COLO668 (cell line): ENCODE measurements around the gene WRAP53.

Experiments used
- DNase-seq: peaks from one replicate; lab custom pipeline; 2025; ENCODE audit not compliant: unreplicated experiment; lab: John Stamatoyannopoulos, UW

WRAP53 gene

DNA sequence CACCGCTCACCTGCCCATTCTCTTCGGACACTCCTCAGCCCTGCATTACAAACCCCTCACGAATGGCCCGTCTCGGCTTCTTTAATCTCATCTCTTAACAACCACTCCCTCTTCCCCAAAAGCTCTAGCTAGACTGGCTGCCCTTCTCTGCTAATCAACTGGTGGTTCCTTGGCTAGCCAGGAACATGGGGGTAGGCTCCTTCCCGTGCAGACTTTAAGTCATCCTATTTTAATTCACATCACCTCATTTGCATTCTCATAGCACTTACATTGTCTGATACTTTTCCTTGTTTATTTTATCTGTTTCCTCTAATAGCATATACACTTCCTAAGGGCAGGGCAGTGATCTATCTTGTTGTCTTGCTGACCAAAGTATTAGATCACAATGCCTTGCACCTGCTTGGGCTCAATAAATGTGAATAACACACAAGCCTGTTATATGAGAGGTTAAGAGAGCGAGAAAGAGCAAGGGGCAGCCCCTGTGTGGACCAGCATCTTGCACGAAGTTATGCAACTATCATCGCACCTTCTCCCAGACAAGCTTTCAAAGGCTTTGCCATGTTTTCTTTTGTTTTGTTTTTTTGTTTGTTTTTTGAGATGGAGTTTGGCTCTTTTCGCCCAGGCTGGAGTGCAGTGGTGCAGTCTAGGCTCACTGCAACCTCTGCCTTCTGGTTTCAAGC lies 10.7 kb upstream of the WRAP53 start:
- no peak for DNase-seq

DNA sequence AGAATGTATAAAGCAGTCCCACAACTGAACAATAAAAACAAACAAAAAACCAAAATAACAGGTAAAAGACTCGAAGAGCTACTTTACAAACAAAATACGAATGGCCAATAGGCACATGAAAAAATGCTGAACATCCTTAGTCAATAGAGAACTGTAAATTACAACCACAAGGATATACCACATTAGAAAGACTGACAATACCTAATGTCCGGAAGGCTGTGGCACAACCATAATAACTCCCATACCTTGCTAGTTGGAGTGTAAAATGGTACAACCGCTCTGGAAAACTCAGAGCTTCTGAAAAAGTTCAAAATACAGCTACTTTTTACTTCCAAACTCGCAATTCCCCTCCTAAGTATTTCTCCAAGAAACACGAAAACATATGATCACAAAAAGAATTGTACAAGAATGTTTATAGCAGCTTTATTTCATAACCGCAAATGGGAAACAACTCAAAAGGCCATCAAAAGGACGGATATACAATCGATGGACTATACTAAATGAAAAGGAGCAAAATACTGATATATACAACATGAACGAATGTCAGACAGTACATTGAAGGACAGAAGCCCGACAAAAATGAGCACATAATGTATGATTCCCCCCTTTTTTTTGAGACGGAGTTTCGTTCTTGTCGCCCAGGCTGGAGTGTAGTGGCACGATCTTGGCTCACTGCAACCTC lies 3.3 kb upstream of the WRAP53 start:
- no peak for DNase-seq

DNA sequence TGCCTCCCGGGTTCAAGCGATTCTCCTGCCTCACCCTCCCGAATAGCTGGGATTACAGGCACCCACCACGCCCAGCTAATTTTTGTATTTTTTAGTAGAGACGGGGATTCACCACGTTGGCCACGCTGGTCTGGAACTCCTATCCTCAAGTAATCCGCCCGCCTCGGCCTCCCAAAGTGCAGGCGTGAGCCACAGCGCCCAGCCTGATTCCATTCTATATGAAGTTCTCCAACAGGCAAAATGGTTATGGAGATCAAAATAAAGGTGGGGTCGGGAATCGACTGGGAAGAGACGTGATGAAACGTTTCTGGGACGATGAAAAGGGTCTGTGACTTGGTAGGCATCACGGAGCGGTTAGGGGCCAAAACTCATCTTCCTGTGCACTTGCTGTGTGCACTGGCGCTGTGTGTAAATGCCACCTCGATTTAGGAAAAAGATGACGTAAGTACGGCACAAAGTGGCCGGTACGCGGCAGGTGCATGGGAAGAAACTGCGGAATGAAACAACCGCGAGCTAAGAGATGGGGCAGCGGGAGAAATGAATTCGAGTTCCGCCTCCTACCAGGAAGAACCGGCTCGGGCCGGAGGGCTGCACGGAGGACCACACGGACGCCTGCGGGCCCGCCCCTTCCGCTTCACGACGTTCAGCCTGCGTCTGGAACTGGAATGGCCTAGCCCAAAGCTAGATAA lies 2.6 kb upstream of the WRAP53 start:
- peak; percentile 88 for DNase-seq

DNA sequence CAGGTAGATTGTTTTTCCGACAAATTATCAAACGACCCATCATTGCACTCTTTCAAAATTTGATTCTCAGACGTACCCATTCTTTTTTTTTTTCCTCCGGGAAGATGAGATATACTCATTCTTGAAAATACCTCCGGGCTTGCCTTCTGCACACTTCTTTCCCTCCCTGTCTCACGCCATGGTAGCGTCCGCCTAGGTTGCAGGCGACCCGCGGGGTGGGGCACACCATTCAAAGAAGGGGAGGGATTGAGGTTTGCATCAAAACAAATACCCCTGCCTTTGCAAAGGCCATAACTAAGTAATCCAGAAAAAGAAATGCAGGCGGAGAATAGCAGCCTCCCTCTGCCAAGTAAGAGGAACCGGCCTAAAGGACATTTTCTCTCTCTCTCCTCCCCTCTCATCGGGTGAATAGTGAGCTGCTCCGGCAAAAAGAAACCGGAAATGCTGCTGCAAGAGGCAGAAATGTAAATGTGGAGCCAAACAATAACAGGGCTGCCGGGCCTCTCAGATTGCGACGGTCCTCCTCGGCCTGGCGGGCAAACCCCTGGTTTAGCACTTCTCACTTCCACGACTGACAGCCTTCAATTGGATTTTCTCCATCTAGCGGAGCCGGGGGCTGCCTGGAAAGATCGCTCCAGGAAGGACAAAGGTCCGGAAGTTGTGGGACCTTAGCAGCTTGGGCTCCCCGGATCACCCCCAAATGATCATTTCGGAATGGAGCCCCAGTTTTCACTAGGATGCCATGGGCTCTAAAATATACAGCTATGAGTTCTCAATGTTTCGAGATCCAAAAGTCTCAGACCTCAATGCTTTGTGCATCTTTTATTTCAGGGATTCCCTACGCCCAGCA lies 1.8 kb upstream of the WRAP53 start:
- DNase-seq = peak; percentile 76

DNA sequence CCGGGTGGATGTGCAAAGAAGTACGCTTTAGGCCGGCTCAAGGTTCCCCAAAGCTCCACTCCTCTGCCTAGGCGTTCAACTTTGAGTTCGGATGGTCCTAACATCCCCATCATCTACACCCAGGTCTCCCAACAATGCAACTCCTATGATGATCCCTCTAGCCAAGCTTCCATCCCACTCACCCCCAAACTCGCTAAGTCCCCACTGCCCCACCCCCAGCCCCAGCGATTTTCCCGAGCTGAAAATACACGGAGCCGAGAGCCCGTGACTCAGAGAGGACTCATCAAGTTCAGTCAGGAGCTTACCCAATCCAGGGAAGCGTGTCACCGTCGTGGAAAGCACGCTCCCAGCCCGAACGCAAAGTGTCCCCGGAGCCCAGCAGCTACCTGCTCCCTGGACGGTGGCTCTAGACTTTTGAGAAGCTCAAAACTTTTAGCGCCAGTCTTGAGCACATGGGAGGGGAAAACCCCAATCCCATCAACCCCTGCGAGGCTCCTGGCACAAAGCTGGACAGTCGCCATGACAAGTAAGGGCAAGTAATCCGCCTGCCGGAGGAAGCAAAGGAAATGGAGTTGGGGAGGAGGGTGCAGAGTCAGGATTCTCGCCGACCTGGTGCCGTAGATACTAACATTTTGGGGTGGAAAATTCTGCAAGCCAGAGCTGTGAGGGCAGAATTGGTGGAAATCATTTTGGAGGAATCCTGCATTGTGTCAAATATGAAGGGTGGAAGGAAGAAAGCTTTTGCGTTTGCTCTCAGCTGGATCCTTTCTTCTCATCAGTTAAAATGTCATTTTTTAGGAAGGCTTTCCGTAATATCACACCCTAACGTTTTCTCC lies 987 bp upstream of the WRAP53 start, which contains the start of gene TP53:
Gene TP53, minus strand, starts transcription at position 419 of the 836 bp plus-strand sequence. CDS start 10,896 bp downstream, outside the sequence.
- DNase-seq = peak; percentile 78

DNA sequence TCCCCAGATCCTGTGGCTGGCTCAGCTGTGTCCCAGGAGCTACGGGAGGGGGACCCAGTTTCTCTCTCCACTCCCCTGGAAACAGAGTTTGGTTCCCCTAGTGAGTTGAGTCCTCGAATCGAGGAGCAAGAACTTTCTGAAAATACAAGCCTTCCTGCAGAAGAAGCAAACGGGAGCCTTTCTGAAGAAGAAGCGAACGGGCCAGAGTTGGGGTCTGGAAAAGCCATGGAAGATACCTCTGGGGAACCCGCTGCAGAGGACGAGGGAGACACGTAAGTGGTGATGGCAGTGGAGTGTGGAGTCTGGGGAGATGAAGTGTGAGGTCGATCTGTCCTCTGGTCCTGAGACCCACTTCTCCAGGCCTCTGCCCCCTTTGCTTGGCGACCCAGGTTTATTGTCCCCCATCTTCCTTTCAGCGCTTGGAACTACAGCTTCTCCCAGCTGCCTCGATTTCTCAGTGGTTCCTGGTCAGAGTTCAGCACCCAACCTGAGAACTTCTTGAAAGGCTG lies 585 bp downstream of the WRAP53 start:
- DNase-seq = no peak

DNA sequence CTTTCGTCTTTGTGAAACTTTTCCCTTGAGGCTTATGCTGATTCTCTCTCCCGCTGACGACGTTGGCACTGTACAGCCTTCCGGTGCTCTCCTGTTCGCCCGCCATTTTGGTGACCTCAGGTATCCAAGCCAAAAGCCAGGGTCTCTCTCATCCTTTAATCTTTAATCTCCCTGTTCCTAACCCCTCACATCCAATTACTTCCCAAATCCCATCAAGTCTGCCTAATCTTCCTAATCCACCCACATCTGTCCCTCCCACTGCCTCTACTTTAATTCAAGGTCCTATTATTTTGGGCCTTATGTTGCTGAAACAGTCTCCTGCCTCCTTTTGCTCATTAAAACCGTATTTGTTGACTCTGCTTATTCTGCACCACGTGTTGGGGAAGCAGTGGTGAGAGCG lies 7.3 kb downstream of the WRAP53 start:
- no peak for DNase-seq

DNA sequence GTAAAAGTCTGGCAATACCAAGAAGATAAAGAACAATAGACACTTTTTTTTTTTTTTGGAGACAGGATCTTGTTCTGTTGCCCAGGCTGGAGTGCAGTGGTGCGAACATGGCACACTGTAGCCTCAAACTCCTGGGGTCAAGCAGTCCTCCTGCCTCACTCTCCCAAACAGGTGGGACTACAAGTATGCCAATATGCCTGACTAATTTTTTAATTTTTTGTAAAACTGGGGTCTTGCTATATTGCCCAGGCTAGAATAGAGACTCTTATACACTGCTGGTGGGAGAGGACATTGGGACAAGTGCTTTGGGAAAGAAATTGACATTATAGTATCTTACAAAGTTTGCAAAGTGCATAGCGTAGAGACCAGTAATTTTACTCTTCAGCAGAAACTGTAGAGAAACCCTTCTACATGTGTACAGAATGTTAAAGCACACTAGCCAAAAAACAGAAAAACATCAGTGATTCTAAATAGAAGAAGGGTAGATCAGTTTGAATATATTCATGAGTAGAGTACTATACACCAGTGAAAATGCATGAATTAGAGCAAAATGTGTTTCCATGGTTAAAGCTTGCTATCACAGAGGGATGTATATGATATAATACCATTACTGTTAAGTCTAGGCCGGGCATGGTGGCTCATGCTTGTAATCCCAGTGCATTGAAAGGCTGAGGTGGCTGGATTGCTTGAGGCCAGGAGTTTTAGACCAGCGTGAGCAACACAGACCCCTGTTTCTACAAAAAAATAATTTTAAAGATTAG lies 9.7 kb downstream of the WRAP53 start:
- DNase-seq = no peak

DNA sequence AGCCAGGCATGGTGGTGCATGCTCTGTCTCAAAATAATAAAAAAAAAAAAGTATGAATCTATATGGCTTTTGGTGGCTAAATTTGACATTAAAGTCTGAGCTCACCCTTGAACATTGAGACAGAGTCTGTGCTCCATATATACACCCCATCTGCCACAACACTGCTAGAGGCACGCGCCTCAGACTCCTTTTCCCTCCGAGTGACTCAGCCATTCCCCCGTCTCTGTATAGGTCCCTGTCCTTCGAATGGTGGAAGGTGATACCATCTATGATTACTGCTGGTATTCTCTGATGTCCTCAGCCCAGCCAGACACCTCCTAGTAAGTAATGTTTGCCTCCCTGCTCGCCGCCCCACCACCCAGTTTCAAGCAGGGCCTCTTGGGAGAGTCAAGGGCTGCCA lies 12.2 kb downstream of the WRAP53 start:
- no peak for DNase-seq

DNA sequence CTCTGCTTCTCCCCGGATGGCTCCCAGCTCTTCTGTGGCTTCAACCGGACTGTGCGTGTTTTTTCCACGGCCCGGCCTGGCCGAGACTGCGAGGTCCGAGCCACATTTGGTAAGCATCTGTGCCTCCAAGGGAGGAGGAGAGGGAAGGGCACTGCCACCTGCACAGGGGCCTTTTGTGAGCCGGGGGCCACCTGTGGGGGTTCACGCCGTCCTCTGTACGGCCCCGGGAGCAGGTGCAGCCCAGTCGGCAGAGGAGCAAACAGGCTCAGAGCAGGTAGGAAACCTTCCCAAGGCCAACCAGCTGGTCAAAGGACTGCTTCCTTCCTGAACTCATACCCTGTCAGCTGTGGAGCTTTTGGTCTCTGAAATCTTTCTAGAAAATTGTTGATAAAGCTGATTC lies 13.4 kb downstream of the WRAP53 start:
- no peak for DNase-seq

DNA sequence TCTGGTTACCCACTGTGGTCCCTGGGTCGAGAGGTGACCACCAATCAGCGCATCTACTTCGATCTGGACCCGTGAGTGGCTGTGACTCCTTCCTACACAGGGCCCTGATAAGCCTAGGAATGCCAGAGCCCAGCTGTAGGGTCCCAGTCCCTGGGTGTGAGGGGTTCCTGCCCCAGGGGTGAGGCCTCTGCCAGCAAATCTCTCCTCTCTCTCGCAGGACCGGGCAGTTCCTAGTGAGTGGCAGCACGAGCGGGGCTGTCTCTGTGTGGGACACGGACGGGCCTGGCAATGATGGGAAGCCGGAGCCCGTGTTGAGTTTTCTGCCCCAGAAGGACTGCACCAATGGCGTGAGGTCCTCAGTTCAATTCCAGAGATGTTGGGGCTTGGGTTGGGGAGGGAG lies 14.5 kb downstream of the WRAP53 start:
- DNase-seq = no peak

DNA sequence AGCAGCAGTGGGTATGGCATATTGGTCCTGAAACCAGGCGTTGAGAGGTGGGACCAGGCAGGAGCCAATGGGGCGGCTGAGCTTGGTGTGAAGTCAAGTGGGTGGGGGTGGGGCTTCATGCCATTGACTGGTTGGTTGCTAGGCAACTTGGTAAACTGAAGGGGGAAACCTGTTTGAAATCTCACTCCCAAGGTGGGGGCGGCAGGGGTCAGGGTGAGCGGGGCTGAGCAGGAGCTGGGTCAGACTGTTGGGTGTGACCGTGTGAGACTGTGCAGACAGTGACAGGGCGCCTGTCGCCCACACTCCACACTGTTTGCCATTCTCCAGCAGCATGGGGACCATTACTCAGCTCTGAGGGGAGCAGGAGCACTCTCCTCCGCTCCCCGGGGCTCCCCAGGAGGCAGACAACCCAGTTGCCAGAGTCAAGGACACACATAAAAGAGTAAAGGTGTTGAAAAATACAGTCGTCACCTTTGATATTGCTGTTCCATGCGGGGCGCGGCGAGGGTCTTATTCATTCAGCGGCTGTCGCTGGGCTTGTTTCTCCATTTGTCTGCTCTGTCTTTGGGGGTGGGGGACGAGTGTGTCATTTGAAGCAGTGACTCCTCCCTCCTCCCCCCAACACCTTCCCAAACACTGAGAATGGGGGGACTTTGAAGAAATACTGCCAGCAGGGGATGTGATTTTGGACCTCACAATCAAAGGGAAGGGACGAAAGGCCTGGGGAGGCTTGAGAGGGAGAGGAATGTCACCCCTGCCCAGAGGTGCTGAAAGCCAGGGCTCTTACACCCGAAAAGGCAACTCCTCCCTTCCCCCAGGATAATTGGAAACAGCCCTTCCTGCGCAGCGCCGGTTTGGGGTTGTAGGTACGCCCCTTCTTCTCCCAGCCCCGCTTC lies 15.6 kb downstream of the WRAP53 start:
- peak; percentile 8 for DNase-seq

DNA sequence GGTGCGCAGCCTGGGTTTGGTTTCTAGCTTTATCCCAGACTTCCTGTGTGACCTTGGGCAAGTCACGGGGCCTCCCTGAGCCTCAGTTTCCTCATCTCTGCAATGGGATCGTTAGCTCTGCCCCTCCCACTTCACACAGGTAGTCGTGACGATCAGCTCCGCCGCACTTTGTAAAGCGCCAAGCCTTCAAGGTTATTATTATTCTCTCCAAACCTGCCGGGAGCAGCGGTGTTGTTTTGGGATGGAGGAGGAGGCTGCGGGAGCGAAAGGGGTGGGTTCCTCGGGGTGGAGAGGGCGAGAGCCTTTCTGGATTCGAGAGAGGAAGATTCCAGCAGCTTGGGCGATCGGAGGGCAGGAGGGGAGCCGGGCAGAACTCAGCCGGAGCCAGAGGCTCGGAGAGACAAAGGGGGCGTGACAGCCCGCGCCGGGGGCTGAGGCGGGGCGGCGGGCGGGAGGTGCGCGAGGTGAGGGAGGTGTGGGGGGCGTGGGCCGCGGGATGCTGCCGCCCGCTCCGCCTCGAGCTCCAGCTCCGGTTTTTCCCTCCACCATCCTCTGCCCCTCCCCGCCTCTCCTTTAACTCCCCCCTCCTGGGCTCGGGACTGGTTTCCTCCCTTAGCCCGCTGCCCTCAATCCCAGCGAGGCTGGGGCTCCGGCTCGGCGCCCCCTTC lies 16.5 kb downstream of the WRAP53 start, which contains the start of gene EFNB3:
Gene EFNB3, plus strand, starts transcription at position 602 of the 668 bp plus-strand sequence. CDS start 397 bp downstream, outside the sequence.
- no peak for DNase-seq

DNA sequence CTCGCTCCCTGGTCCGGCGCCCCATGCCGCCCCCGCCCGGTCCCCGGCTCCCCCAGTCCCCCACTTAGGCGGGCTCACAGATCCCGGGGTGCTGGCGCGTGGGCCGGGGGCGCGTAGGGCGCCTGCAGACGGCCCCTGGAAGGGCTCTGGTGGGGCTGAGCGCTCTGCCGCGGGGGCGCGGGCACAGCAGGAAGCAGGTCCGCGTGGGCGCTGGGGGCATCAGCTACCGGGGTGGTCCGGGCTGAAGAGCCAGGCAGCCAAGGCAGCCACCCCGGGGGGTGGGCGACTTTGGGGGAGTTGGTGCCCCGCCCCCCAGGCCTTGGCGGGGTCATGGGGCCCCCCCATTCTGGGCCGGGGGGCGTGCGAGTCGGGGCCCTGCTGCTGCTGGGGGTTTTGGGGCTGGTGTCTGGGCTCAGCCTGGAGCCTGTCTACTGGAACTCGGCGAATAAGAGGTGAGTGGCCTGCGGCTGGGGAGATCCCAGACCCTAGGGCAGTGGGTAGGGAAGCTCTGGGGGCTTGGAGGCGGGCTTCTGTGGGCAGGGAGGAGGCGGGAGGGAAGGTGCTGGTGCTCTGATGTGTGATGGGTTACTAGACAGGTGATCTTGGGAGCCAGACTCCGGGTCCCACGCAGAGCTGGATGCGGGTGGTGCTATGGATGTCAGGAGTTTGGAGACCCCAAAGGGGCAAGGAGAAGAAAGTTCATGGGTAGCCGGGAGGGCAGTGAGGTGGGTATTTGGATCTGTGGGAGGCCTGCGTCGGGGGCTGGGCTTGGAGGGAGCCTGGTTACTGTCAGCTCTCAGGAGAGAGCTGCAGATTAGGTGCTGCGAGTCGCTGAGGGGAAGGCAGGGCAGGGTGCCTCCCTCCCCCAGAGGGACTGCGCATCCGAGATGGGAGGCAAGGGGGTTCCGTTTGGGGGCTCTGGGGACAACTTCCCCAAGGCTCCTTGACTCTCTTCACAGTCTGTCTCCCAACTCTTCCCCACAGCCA lies 17.3 kb downstream of the WRAP53 start:
- no peak for DNase-seq

DNA sequence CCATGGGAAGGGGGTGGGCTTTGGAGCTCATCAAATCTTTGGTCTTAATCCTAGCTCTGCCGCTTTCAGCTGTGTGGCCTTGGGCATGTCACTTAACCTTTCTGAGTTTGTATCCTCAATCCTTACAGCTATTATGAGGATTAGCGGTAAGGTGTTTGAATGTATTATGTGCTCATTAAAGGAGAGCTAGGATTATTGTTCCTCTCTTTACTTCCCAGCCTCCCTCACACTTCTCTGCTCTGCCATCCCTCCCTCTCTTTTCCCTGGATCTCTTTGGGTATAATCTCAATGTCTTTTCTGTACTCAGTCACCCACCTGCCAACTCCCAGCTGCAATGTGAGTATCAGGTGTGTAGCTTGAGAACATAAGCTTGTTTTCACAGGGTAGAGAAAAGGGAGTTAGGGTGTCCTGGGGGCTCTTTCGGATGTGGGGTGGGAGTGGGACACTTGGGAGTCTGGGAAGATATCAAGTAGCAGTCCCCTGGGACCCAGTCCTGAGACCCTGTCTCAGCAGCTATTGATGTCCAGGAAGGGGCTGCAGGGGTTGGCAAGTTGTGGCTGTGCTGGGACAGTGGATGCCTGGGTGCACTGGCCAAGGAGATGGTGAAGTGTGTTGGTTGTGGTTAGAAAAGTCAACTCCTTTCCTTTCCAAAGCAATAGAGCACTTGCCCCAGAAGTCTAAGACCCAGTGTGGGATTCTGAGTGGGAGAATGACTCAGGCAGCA lies 18.5 kb downstream of the WRAP53 start:
- no peak for DNase-seq

DNA sequence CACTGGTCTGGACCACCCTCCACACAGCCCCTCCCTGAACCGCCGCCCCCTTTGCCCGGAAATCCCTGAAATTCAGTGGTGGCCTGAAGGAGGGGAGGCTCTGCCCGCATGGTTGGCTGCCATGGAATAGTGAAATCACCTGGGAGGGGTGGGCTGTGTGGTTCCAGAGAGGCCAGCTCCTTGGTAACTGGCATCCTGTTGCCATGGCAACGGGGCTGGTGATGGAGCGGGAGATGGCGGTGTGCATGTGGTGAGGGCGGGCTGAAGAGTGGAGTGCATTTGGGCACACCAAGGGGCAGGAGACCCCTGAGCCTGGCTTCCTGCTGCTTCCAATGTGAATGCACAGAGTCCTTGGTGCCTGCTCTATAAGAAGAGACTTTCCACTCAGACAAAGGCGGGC lies 19.2 kb downstream of the WRAP53 start:
- DNase-seq = peak; percentile 4
